GM12878 (cell line): ENCODE data around the gene ANXA4. TPM values are rescaled to one million over a fixed set of nuclear protein-coding genes. Genes with fewer than 3 reads are reported as not detected.

Experiments used
- IKZF2 ChIP-seq, 2 experiments: fragments of 450-650 bp; IDR thresholded peaks; 2 replicates each; pipeline ENCODE4 v1.6.1; 2017; ENCODE audit warnings: mild to moderate bottlenecking in 2 of 2, moderate library complexity in 2 of 2
- JUNB ChIP-seq: IDR thresholded peaks from 2 replicates; pipeline ENCODE4 v1.6.1; 2016; ENCODE audit warnings: antibody characterized with exemption, mild to moderate bottlenecking
- NBN ChIP-seq: fragments of 450-650 bp; IDR thresholded peaks from 2 replicates; pipeline ENCODE4 v1.6.1; 2016
- SRF ChIP-seq, 2 experiments: IDR thresholded peaks; 2 replicates each; pipeline ENCODE4 v1.6.1; 2011; ENCODE audit warnings: low read depth in 2 of 2, low read length in 2 of 2, mild to moderate bottlenecking in 1 of 2, moderate library complexity in 1 of 2
- STAT3 ChIP-seq: IDR thresholded peaks from 2 replicates; pipeline ENCODE4 v1.6.1; 2011; ENCODE audit warnings: low read depth, low read length, improper control_type of control experiment
- ZBED1 ChIP-seq: IDR thresholded peaks from 2 replicates; pipeline ENCODE4 v1.6.1; 2016; ENCODE audit warnings: borderline replicate concordance
- polyA plus RNA-seq, 11 experiments: library from polyadenylated mRNA; depleted of rRNA in 4 of 11; unstranded in 6 of 11; stranded (reverse) in 5 of 11; fragments of >200 nt; fragmentation: Nextera tagmentation in 4 of 11; fragmentation: Illumina TruSeq in 1 of 11; extraction: Ambion mirVana in 4 of 11; extraction: Trizol in 1 of 11; gene quantifications; 1 replicate in 1 of 11; 2 replicates in 10 of 11; pipeline versions ENCODE4 v1.2.1 to v1.2.3, GENCODE V29; 2011 to 2016; ENCODE audit warnings: inconsistent platforms in 2 of 11, missing spikeins in 2 of 11, low read depth in 1 of 11
- total RNA-seq, 4 experiments: library from RNA; depleted of rRNA in 3 of 4; stranded (reverse); fragments of >200 nt in 3 of 4; fragmentation: Illumina TruSeq in 1 of 4; extraction: Trizol in 1 of 4; gene quantifications; 2 replicates each; pipeline versions ENCODE4 v1.2.1 to v1.2.3, GENCODE V29; 2013 to 2021
- TF ChIP-seq, protein P1 (sequence below): fragments of 150-350 bp; IDR thresholded peaks from 2 replicates; pipeline ENCODE4 v1.6.1; 2016; ENCODE audit warnings: low read depth, low read length
- TF ChIP-seq, protein P2 (sequence below): fragments of 450-650 bp; formaldehyde crosslinking; IDR thresholded peaks from 2 replicates; pipeline ENCODE4 v1.4.0; 2022; ENCODE audit warnings: mild to moderate bottlenecking, moderate library complexity
- TF ChIP-seq, protein P3 (sequence below): IDR thresholded peaks from 2 replicates; pipeline ENCODE4 v1.6.1; 2012; ENCODE audit warnings: mild to moderate bottlenecking, low read depth, low read length
- TF ChIP-seq, protein P4 (sequence below): IDR thresholded peaks from 2 replicates; pipeline ENCODE4 v1.6.1; 2012; ENCODE audit warnings: low read depth, low read length, improper control_type of control experiment
- TF ChIP-seq, protein P5 (sequence below): fragments of 450-650 bp; IDR thresholded peaks from 2 replicates; pipeline ENCODE4 v1.6.1; 2016; ENCODE audit warnings: mild to moderate bottlenecking

ANXA4 gene
- total and polyA plus RNA-seq, 10 of the 15 experiments (the other 5 are each of a cell fraction or from before 2014, with no cell fraction given), result 16.3 to 97.2 (median 71.0) TPM

DNA sequence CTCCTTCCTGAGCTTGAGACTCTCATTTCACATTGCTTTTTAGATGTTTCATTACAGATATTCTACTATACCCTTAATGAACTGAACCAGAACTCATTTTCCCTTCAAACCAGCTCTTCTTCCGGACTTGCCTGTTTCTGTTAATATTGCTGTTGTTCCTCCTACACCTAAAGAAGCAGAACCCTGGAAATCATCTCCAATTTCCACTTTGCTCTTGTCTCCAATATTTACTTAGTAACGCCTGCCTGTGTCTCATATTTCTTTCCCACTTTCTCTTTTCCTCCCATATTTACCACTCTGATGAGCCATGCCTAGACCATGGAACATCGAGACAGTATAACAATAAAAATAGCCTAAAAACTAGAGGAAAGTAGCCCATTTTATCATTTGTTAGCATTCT lies 69.7 kb downstream of the ANXA4 start (continued):
- TF ChIP-seq, protein P1, sequence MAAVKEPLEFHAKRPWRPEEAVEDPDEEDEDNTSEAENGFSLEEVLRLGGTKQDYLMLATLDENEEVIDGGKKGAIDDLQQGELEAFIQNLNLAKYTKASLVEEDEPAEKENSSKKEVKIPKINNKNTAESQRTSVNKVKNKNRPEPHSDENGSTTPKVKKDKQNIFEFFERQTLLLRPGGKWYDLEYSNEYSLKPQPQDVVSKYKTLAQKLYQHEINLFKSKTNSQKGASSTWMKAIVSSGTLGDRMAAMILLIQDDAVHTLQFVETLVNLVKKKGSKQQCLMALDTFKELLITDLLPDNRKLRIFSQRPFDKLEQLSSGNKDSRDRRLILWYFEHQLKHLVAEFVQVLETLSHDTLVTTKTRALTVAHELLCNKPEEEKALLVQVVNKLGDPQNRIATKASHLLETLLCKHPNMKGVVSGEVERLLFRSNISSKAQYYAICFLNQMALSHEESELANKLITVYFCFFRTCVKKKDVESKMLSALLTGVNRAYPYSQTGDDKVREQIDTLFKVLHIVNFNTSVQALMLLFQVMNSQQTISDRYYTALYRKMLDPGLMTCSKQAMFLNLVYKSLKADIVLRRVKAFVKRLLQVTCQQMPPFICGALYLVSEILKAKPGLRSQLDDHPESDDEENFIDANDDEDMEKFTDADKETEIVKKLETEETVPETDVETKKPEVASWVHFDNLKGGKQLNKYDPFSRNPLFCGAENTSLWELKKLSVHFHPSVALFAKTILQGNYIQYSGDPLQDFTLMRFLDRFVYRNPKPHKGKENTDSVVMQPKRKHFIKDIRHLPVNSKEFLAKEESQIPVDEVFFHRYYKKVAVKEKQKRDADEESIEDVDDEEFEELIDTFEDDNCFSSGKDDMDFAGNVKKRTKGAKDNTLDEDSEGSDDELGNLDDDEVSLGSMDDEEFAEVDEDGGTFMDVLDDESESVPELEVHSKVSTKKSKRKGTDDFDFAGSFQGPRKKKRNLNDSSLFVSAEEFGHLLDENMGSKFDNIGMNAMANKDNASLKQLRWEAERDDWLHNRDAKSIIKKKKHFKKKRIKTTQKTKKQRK, result no peak
- TF ChIP-seq SRF (IDR thresholded peaks at IDR 0.05; ENCODE audit: low read depth in 2 of 2, low read length in 2 of 2) (no peak), JUNB (no peak), NBN (no peak), ZBED1 (no peak), STAT3 (no peak), IKZF2 (IDR thresholded peaks at IDR 0.05) (no peak)
- TF ChIP-seq, protein P2, sequence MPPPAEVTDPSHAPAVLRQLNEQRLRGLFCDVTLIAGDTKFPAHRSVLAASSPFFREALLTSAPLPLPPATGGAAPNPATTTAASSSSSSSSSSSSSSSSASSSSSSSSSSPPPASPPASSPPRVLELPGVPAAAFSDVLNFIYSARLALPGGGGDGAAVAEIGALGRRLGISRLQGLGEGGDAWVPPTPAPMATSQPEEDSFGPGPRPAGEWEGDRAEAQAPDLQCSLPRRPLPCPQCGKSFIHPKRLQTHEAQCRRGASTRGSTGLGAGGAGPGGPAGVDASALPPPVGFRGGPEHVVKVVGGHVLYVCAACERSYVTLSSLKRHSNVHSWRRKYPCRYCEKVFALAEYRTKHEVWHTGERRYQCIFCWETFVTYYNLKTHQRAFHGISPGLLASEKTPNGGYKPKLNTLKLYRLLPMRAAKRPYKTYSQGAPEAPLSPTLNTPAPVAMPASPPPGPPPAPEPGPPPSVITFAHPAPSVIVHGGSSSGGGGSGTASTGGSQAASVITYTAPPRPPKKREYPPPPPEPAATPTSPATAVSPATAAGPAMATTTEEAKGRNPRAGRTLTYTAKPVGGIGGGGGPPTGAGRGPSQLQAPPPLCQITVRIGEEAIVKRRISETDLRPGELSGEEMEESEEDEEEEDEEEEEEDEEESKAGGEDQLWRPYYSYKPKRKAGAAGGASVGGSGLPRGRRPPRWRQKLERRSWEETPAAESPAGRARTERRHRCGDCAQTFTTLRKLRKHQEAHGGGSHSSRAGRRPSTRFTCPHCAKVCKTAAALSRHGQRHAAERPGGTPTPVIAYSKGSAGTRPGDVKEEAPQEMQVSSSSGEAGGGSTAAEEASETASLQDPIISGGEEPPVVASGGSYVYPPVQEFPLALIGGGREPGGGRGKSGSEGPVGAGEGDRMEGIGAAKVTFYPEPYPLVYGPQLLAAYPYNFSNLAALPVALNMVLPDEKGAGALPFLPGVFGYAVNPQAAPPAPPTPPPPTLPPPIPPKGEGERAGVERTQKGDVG, result no peak
- TF ChIP-seq, protein P3, sequence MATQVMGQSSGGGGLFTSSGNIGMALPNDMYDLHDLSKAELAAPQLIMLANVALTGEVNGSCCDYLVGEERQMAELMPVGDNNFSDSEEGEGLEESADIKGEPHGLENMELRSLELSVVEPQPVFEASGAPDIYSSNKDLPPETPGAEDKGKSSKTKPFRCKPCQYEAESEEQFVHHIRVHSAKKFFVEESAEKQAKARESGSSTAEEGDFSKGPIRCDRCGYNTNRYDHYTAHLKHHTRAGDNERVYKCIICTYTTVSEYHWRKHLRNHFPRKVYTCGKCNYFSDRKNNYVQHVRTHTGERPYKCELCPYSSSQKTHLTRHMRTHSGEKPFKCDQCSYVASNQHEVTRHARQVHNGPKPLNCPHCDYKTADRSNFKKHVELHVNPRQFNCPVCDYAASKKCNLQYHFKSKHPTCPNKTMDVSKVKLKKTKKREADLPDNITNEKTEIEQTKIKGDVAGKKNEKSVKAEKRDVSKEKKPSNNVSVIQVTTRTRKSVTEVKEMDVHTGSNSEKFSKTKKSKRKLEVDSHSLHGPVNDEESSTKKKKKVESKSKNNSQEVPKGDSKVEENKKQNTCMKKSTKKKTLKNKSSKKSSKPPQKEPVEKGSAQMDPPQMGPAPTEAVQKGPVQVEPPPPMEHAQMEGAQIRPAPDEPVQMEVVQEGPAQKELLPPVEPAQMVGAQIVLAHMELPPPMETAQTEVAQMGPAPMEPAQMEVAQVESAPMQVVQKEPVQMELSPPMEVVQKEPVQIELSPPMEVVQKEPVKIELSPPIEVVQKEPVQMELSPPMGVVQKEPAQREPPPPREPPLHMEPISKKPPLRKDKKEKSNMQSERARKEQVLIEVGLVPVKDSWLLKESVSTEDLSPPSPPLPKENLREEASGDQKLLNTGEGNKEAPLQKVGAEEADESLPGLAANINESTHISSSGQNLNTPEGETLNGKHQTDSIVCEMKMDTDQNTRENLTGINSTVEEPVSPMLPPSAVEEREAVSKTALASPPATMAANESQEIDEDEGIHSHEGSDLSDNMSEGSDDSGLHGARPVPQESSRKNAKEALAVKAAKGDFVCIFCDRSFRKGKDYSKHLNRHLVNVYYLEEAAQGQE, result no peak
- TF ChIP-seq, protein P4, sequence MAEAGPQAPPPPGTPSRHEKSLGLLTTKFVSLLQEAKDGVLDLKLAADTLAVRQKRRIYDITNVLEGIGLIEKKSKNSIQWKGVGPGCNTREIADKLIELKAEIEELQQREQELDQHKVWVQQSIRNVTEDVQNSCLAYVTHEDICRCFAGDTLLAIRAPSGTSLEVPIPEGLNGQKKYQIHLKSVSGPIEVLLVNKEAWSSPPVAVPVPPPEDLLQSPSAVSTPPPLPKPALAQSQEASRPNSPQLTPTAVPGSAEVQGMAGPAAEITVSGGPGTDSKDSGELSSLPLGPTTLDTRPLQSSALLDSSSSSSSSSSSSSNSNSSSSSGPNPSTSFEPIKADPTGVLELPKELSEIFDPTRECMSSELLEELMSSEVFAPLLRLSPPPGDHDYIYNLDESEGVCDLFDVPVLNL, result no peak
- TF ChIP-seq, protein P5, sequence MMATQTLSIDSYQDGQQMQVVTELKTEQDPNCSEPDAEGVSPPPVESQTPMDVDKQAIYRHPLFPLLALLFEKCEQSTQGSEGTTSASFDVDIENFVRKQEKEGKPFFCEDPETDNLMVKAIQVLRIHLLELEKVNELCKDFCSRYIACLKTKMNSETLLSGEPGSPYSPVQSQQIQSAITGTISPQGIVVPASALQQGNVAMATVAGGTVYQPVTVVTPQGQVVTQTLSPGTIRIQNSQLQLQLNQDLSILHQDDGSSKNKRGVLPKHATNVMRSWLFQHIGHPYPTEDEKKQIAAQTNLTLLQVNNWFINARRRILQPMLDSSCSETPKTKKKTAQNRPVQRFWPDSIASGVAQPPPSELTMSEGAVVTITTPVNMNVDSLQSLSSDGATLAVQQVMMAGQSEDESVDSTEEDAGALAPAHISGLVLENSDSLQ, result no peak
